Body of pancreas (tissue), 4 donors: ENCODE results near the gene SLC11A2. TPM values are rescaled to one million over a fixed set of nuclear protein-coding genes. Genes with fewer than 3 reads are reported as not detected.

Experiments used
- ATAC-seq: fragments of 150-250 bp; one replicate; pipeline ENCODE4 v1.9.1; 2016
- DNase-seq, 4 donors: peaks; one replicate each; pipeline ENCODE4 v3.0.0-alpha.2; 2019
- H3K27ac ChIP-seq, 4 donors: fragments of 200-600 bp; sonication (generic); 1 replicate in 3 of 4; 2 replicates in 1 of 4; pipeline versions ENCODE4 v1.5.1 to v1.6.1; 2016 to 2019; ENCODE audit warnings: mild to moderate bottlenecking in 1 of 4, mixed read lengths in 1 of 4, moderate library complexity in 1 of 4
- H3K27me3 ChIP-seq, 2 donors: fragments of 200-600 bp; sonication (generic); one replicate each; pipeline ENCODE4 v1.6.0; 2016; ENCODE audit warnings: mild to moderate bottlenecking in 1 of 2
- H3K36me3 ChIP-seq, 2 donors: fragments of 200-600 bp; sonication (generic); replicated peaks in 1 of 2; 2 replicates each; pipeline ENCODE4 v1.5.1; 2016; ENCODE audit warnings: low read depth in 2 of 2; ENCODE audit not compliant: insufficient read depth in 1 of 2
- H3K4me1 ChIP-seq: fragments of 200-600 bp; sonication (generic); one replicate; pipeline ENCODE4 v1.6.0; 2016
- H3K4me3 ChIP-seq, 2 donors: fragments of 200-600 bp; sonication (generic); 1 replicate in 1 of 2; 2 replicates in 1 of 2; pipeline ENCODE4 v1.5.1; 2016 to 2019
- H3K9me3 ChIP-seq, 3 donors: fragments of 200-600 bp; sonication (generic); 1 replicate in 2 of 3; 2 replicates in 1 of 3; pipeline ENCODE4 v1.5.1; 2016
- CTCF ChIP-seq, 7 experiments: fragments of 450-650 bp in 4 of 7; fragments of 200-600 bp in 3 of 7; sonication (generic) in 3 of 7; IDR thresholded peaks; one replicate each; pipeline ENCODE4 v1.5.1; 2016 to 2019; ENCODE audit warnings: antibody characterized with exemption in 7 of 7
- POLR2A ChIP-seq, 3 donors: fragments of 450-650 bp; IDR thresholded peaks; one replicate each; pipeline ENCODE4 v1.6.1; 2016; ENCODE audit warnings: antibody characterized with exemption in 3 of 3, mild to moderate bottlenecking in 2 of 3
- WGBS, 2 donors: methylation state at CpG; one replicate each; pipeline ENCODE4 v1.1.5; 2017; 5-methylcytosine and 5-hydroxymethylcytosine counted together
- intact Hi-C: fragments of 100-400 bp; cut with DNase I; formaldehyde crosslinking; loops from one replicate; pipeline ENCODE4 v1.15.1; 2023
- total RNA-seq, 2 donors: library from RNA; depleted of rRNA; stranded (reverse); fragments of >200 nt; gene quantifications; one replicate each; pipeline ENCODE4 v1.1.0, GENCODE V29; 2016

SLC11A2 gene
- total RNA-seq, 2 donors from 2014 or later, result 53.2 to 55.0 TPM

GRCh38 chr12:51067771-51068170 lies 41.6 kb upstream of the SLC11A2 start:
- Histone ChIP-seq H3K27ac (no peak overlapping the region), H3K4me3 (no peak overlapping the region), H3K27me3 (no peaks in the 10 kb centered on the region), H3K9me3 (no peaks in the 10 kb centered on the region), H3K36me3 (peaks cover 6 to 13% of the 10 kb centered on the region in 2 donors), H3K4me1 (peaks cover 19% of the 10 kb centered on the region)
- TF ChIP-seq CTCF (IDR thresholded peaks at IDR 0.05), result no peak
- TF ChIP-seq POLR2A (IDR thresholded peaks at IDR 0.05), result no peak
- 81 to 89% methylated on average over 7 of the region's 7 CpGs for WGBS, 2 donors
- no peak for ATAC-seq
- DNase-seq, result no peak
- intact Hi-C loops, result no loop called here

GRCh38 chr12:51067229-51067628 lies 41.0 kb upstream of the SLC11A2 start:
- H3K4me3 ChIP-seq, result no peak overlapping the region
- H3K9me3 ChIP-seq, result no peaks in the 10 kb centered on the region
- TF ChIP-seq POLR2A (IDR thresholded peaks at IDR 0.05), result no peak
- no peak for TF ChIP-seq CTCF (IDR thresholded peaks at IDR 0.05)
- 73 to 100% methylated on average over 1 to 4 of the region's 4 CpGs for WGBS, 2 donors
- DNase-seq (no peak), ATAC-seq (no peak)
- intact Hi-C loops, result no loop called here
- peaks cover 6 to 13% of the 10 kb centered on the region in 2 donors for H3K36me3 ChIP-seq
- H3K27me3 ChIP-seq, result no peaks in the 10 kb centered on the region
- no peak overlapping the region for H3K27ac ChIP-seq
- H3K4me1 ChIP-seq, result peaks cover 19% of the 10 kb centered on the region

GRCh38 chr12:51065530-51065929 lies 39.3 kb upstream of the SLC11A2 start:
- WGBS, 2 donors, result 94 to 97% methylated on average over 5 of the region's 5 CpGs
- intact Hi-C loops, result no loop called here
- DNase-seq (peak; percentile 27 to 85 (median 62)), ATAC-seq (peak; percentile 79)
- Histone ChIP-seq H3K27me3 (no peaks in the 10 kb centered on the region), H3K36me3 (peaks cover 6 to 13% of the 10 kb centered on the region in 2 donors), H3K4me3 (no peak overlapping the region), H3K9me3 (no peaks in the 10 kb centered on the region), H3K27ac (peak overlapping the region in 2 of 4 donors; percentile 25 to 42), H3K4me1 (peaks cover 8% of the 10 kb centered on the region)
- TF ChIP-seq POLR2A (IDR thresholded peaks at IDR 0.05), result no peak
- TF ChIP-seq CTCF (IDR thresholded peaks at IDR 0.05), result no peak

GRCh38 chr12:51062631-51063397 lies 36.6 kb upstream of the SLC11A2 start:
- no peaks in the 10 kb centered on the region for H3K9me3 ChIP-seq
- TF ChIP-seq POLR2A (IDR thresholded peaks at IDR 0.05) (no peak), CTCF (IDR thresholded peaks at IDR 0.05) (no peak)
- no peaks in the 10 kb centered on the region for H3K27me3 ChIP-seq
- DNase-seq (no peak), ATAC-seq (no peak)
- 59 to 64% methylated on average over 9 of the region's 9 CpGs for WGBS, 2 donors
- peaks cover 8% of the 10 kb centered on the region for H3K4me1 ChIP-seq
- peak overlapping the region in 1 of 4 donors; percentile 18 for H3K27ac ChIP-seq
- intact Hi-C loops, result no loop called here
- peaks cover 9 to 32% of the 10 kb centered on the region in 2 donors for H3K36me3 ChIP-seq
- H3K4me3 ChIP-seq, result no peak overlapping the region

GRCh38 chr12:51059086-51059485 lies 32.9 kb upstream of the SLC11A2 start:
- DNase-seq (no peak), ATAC-seq (no peak)
- Histone ChIP-seq H3K4me1 (no peaks in the 10 kb centered on the region), H3K27ac (no peak overlapping the region), H3K27me3 (no peaks in the 10 kb centered on the region), H3K9me3 (no peaks in the 10 kb centered on the region), H3K4me3 (no peak overlapping the region), H3K36me3 (peaks cover 18 to 37% of the 10 kb centered on the region in 2 donors)
- no peak for TF ChIP-seq POLR2A (IDR thresholded peaks at IDR 0.05)
- TF ChIP-seq CTCF (IDR thresholded peaks at IDR 0.05), result no peak
- intact Hi-C loops, result no loop called here
- WGBS, 2 donors, result 82 to 90% methylated on average over 5 to 7 of the region's 7 CpGs
